Measurements from ENCODE around the gene PLCH1.

The PLCH1 gene

DNA sequence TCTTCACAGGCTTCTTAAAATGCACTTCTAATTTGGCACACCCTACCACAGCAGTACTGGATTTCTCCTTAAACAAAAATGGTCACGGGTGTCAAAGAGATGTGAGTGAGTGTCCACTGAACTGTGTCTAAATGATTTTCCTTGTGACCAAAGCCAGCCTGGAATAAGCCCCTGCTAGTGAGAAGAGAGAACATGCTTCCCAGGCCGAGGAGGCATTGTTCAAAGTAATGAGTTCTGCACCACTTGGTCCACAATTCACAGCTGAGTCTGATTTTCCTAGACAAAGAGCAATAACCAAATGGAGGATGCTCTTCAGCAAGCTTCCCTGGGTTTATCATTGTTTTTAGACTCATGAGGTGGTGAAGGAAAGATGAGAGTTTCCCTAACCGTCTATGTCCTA lies 3.8 kb downstream of the PLCH1 start:
- no peaks in the 10 kb centered on the region for H3K36me3 ChIP-seq (ENCODE audit: insufficient read depth, low read length)
- no peak overlapping the region for H3K27ac ChIP-seq
- H3K9me3 ChIP-seq (ENCODE audit: low read depth, low read length), result no peaks in the 10 kb centered on the region
- TF ChIP-seq POLR2AphosphoS5 (IDR thresholded peaks at IDR 0.05; ENCODE audit: borderline replicate concordance, low read depth, low read length) (no peak), FOXP2 (optimal IDR thresholded peaks at IDR 0.05; ENCODE audit: control extremely low read depth, extremely low read length, insufficient read depth) (no peak), EZH2 (IDR thresholded peaks at IDR 0.05) (no peak)
- DNase-seq (ENCODE audit: low read depth, low spot score), result no peak
- H3K4me3 ChIP-seq, result no peak overlapping the region
- no peak overlapping the region for H3K9ac ChIP-seq (ENCODE audit: insufficient read length)

DNA sequence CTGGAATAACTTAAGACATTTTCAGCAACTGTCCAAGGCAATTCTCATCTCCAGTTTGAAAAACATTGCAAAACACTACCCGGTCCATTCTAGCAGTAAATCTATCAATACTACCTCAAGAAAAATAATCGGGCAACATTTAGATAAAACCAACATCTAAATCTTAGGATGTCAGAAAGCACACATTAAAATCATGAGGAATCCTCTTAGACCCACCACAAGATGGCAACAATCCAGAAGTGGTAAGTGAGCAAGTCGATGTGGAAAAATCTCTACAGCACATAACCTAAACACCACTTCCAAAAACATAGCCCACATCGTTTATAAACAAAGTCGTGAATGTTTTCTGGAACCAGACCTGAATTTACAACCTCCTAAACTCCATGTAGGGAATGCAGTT lies 5.7 kb downstream of the PLCH1 start:
- H3K4me3 ChIP-seq, result peak overlapping the region; percentile 7; the same call in 1 of the 2 replicates

DNA sequence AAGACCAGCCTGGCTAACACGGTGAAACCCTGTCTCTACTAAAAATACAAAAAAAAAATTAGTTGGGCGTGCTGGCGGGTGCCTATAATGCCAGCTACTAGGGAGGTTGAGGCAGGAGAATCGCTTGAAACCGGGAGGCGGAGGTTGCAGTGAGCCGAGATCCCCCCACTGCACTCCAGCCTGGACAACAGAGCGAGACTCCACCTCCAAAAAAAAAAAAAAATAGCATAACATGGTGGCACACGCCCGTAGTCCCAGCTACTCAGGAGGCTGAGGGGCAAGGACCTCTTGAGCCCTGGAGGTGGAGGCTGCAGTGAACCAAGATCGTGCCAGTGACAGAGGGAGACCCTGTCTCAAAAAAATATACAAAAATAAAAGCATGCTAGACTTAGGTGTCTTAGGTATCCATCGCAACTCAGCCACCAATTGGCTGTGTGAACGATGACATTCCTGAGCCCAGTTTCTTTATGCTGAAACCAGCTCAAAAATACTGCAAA lies 6.2 kb downstream of the PLCH1 start:
- no peak for TF ChIP-seq POLR2AphosphoS5 (IDR thresholded peaks at IDR 0.05; ENCODE audit: borderline replicate concordance, low read depth, low read length)
- Histone ChIP-seq H3K9me3 (ENCODE audit: low read depth, low read length) (no peaks in the 10 kb centered on the region), H3K4me3 (no peak overlapping the region), H3K27ac (no peak overlapping the region), H3K9ac (ENCODE audit: insufficient read length) (no peak overlapping the region), H3K36me3 (ENCODE audit: insufficient read depth, low read length) (no peaks in the 10 kb centered on the region)
- DNase-seq (ENCODE audit: low read depth, low spot score), result no peak

More for the DNA sequence above, 5.7 kb downstream of the PLCH1 start:
- Histone ChIP-seq H3K36me3 (ENCODE audit: insufficient read depth, low read length) (no peaks in the 10 kb centered on the region), H3K9me3 (ENCODE audit: low read depth, low read length) (no peaks in the 10 kb centered on the region), H3K9ac (ENCODE audit: insufficient read length) (no peak overlapping the region), H3K27ac (no peak overlapping the region)
- DNase-seq (ENCODE audit: low read depth, low spot score), result no peak
- TF ChIP-seq EZH2 (IDR thresholded peaks at IDR 0.05), result no peak

DNA sequence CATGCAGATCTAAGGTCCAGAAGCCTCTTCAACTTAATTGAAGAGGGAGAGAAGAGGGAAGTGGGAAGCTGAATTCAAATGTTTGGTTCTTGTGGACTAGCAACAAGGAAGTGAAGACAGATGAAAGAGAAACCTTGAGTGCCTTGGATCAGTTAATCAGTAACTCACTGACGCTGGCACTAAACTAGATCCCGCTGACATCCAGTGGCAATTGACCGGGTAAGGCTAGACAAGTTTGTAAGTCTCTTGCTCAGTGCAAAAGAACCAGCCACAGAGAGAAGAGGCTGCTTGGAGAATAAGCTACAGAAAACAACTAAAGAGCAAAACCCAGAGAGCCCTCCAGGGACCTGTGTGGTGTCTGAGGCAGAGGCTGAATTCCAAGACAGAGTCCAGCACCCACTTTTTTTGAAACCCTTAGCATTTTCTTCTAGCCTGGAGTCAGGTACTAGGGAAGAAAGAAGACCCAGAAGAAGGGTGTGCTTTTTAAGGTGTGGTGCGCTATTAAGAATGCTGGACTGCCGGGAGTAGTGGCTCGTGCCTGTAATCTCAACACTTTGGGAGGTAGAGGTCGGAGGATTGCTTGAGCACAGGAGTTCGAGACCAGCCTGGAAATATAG lies 6.9 kb downstream of the PLCH1 start:
- no peak for TF ChIP-seq POLR2AphosphoS5 (IDR thresholded peaks at IDR 0.05; ENCODE audit: borderline replicate concordance, low read depth, low read length)
- Histone ChIP-seq H3K9me3 (ENCODE audit: low read depth, low read length) (no peaks in the 10 kb centered on the region), H3K27ac (no peak overlapping the region), H3K36me3 (ENCODE audit: insufficient read depth, low read length) (no peaks in the 10 kb centered on the region), H3K4me3 (no peak overlapping the region), H3K9ac (ENCODE audit: insufficient read length) (peak overlapping the region; percentile 21)
- no peak for DNase-seq (ENCODE audit: low read depth, low spot score)

DNA sequence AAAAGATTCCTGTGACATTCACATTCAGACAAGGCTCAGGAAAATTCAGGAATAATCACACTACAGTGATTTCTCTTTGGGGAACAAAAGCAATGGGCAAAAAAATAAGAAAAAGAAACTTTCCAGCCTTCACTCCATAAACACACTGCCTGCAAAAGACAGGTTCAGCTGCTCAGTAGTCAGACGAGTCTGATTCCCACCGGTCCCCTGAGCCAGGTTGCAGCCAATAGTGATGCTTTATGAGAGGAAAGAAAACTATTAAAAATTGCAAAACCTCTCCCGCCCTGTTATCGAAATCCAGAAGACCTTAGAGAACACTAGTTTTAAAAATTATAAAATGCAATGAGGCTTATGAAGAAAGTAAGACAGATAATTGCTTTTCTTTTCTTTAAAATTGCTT lies 8.5 kb downstream of the PLCH1 start:
- DNase-seq (ENCODE audit: low read depth, low spot score), result no peak
- H3K9me3 ChIP-seq (ENCODE audit: low read depth, low read length), result no peaks in the 10 kb centered on the region
- no peak overlapping the region for H3K4me3 ChIP-seq
- no peak overlapping the region for H3K27ac ChIP-seq
- H3K9ac ChIP-seq (ENCODE audit: insufficient read length), result no peak overlapping the region
- TF ChIP-seq POLR2AphosphoS5 (IDR thresholded peaks at IDR 0.05; ENCODE audit: borderline replicate concordance, low read depth, low read length), result no peak
- TF ChIP-seq EZH2 (IDR thresholded peaks at IDR 0.05), result no peak
- TF ChIP-seq FOXP2 (optimal IDR thresholded peaks at IDR 0.05; ENCODE audit: control extremely low read depth, extremely low read length, insufficient read depth), result no peak
- H3K36me3 ChIP-seq (ENCODE audit: insufficient read depth, low read length), result no peaks in the 10 kb centered on the region

DNA sequence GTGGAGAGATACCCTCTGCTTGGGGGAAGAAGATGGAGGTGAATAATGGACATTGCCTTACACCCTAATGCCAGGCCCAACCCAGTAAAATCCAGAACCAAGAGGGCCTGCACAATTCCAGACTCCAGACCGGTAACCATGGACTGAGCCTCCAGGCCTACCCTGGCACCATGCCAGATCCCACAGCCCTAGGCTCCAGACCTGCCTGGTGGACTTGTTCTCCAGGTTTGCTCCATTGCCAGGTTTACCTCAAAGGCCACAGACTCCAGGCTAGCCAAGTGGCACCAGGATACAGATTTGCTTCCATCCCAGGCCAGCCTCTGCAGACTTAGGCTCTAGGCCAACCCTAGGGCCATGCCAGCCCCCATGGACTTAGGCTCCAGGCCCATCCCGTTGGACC lies 14.0 kb downstream of the PLCH1 start:
- Histone ChIP-seq H3K4me3 (no peak overlapping the region), H3K36me3 (ENCODE audit: insufficient read depth, low read length) (no peaks in the 10 kb centered on the region), H3K9me3 (ENCODE audit: low read depth, low read length) (no peaks in the 10 kb centered on the region), H3K27ac (no peak overlapping the region), H3K9ac (ENCODE audit: insufficient read length) (no peak overlapping the region)
- no peak for DNase-seq (ENCODE audit: low read depth, low spot score)
- TF ChIP-seq EZH2 (IDR thresholded peaks at IDR 0.05), result no peak

DNA sequence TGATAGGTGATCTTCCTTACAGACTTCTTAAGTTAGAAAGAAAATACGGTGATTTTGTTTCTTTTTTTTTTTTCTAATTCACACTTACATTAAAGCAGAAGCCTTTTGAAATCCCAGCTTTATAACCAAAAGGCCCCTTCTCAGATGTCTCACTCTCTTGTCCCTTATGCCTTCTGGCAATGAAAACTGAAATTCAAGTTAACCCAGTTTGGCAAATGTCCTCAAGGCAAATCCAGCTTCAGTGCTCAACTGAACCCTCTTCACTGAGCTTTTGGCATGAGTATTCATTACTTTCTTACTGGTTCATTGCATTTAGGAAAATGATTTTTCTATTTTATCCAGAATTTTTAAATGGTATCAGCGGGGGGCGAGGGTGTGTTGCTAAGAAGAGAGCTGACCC lies 17.0 kb downstream of the PLCH1 start:
- H3K9me3 ChIP-seq (ENCODE audit: low read depth, low read length), result no peaks in the 10 kb centered on the region
- no peak overlapping the region for H3K4me3 ChIP-seq
- no peak for TF ChIP-seq EZH2 (IDR thresholded peaks at IDR 0.05)
- no peak for TF ChIP-seq POLR2AphosphoS5 (IDR thresholded peaks at IDR 0.05; ENCODE audit: borderline replicate concordance, low read depth, low read length)
- no peak for TF ChIP-seq FOXP2 (optimal IDR thresholded peaks at IDR 0.05; ENCODE audit: control extremely low read depth, extremely low read length, insufficient read depth)
- no peaks in the 10 kb centered on the region for H3K36me3 ChIP-seq (ENCODE audit: insufficient read depth, low read length)
- no peak overlapping the region for H3K27ac ChIP-seq
- H3K9ac ChIP-seq (ENCODE audit: insufficient read length), result no peak overlapping the region
- no peak for DNase-seq (ENCODE audit: low read depth, low spot score)

DNA sequence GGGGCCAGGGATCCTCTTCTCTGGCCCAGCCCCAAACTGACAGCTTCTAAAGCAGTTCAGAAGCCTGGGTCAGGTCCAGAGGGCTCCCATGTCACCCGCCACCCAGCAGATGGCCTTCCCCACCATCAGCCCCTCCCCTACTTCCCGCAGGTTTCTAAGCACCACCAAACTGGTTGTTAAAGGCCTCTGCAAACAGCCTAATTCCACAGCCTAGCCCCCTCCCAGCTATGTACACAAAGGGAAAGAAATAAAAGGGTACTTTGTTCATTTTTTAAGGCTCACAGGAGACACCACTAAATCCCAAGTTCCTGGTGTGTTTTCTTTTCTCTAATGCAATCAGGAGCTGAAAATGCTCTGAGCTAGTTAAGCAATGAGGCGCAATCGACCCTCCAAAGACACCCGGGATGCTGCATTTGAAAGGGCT lies 30.6 kb downstream of the PLCH1 start:
- Histone ChIP-seq H3K9me3 (ENCODE audit: low read depth, low read length) (no peaks in the 10 kb centered on the region), H3K9ac (ENCODE audit: insufficient read length) (no peak overlapping the region), H3K36me3 (ENCODE audit: insufficient read depth, low read length) (no peaks in the 10 kb centered on the region), H3K4me3 (no peak overlapping the region), H3K27ac (no peak overlapping the region)
- DNase-seq (ENCODE audit: low read depth, low spot score), result no peak
- TF ChIP-seq EZH2 (IDR thresholded peaks at IDR 0.05), result no peak
- no peak for TF ChIP-seq FOXP2 (optimal IDR thresholded peaks at IDR 0.05; ENCODE audit: control extremely low read depth, extremely low read length, insufficient read depth)
- no peak for TF ChIP-seq POLR2AphosphoS5 (IDR thresholded peaks at IDR 0.05; ENCODE audit: borderline replicate concordance, low read depth, low read length)

DNA sequence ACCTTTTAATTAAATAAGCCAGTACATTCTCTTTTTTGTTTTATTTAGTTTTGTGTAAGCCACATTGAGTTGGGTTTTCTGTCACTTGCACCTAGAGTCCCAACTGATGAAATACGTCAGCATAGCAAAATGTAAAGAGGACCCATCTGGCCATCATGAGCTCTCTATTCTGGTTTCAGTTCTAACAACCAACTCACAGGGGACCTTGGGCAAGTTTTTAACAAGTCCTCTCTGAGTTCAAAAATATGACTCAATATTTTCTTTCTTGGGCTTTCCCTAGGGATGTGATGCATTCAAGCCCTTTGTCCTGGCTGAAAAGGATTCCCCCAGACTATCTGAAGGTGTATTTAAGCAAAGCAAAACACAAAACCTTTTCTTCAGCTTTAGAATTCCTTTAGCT lies 32.9 kb downstream of the PLCH1 start:
- Histone ChIP-seq H3K4me3 (no peak overlapping the region), H3K36me3 (ENCODE audit: insufficient read depth, low read length) (no peaks in the 10 kb centered on the region), H3K9me3 (ENCODE audit: low read depth, low read length) (no peaks in the 10 kb centered on the region), H3K27ac (no peak overlapping the region), H3K9ac (ENCODE audit: insufficient read length) (no peak overlapping the region)
- TF ChIP-seq EZH2 (IDR thresholded peaks at IDR 0.05) (no peak), POLR2AphosphoS5 (IDR thresholded peaks at IDR 0.05; ENCODE audit: borderline replicate concordance, low read depth, low read length) (no peak), FOXP2 (optimal IDR thresholded peaks at IDR 0.05; ENCODE audit: control extremely low read depth, extremely low read length, insufficient read depth) (no peak)
- DNase-seq (ENCODE audit: low read depth, low spot score), result no peak
